Measurements from ENCODE around the gene TRIM17.
"Not testable (repeated sequence)": the region's sequence is repeated elsewhere in the genome, so short reads cannot be mapped to it uniquely, and the experiment has no call there.

Gene TRIM17

DNA sequence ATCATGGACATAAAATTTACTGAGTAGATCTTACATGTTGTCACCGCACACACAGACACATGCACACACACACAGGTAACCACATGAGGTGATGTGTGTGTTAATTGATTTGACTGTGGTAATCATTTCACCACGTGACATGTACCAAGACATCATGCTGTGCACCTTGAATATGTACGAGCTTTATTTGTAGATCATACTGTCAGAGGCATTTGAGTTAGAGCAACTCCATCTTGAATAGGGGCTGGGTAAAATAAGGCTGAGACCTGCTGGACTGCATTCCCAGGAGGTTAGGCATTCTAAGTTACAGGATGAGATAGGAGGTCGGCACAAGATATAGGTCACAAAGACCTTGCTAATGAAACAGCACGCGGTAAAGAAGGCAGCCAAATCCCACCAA is 31.7 kb upstream of the TRIM17 start:
- DNase-seq = no peak

GRCh38 chr1:228446852-228447251 is 30.2 kb upstream of the TRIM17 start:
- DNase-seq = no peak

DNA sequence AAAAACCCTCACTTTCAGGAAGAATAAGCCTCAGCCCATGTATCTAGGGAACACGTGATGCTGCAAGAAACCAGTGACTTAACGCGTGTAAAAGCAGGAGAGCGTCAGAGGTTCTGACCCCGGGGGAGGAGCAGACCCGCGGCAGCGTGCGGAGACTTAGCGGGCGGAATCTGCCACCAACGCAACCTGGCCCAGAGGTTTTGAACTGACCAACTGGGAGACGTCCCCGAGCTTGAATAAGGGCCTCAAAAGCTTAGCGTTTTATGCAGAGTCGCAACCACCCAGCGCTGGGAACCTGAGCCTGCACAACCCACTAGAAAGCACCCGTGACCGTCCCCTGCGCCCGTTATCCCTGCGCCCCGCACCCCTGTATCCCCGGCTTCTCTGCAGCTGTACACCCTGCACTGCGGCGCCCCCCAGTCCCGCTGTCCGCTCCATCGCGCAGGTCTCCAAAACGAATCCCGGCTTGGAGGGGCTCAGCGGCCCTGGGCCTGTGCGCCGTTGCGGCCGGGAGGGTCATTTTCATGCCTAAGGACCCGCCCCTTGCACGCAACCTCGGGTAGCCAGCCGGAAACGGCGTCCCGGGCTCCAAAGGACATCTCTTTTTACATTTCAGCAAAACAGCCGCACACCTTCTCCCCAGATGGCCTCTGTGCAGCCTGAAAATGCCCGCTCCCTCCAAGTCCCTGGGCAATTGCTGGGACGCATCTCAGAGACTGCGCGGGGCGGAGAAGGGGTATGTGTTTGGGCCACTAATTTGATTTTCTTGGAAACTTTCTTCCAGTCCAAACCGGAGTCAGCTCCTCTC is 29.4 kb upstream of the TRIM17 start:
- DNase-seq = no peak

DNA sequence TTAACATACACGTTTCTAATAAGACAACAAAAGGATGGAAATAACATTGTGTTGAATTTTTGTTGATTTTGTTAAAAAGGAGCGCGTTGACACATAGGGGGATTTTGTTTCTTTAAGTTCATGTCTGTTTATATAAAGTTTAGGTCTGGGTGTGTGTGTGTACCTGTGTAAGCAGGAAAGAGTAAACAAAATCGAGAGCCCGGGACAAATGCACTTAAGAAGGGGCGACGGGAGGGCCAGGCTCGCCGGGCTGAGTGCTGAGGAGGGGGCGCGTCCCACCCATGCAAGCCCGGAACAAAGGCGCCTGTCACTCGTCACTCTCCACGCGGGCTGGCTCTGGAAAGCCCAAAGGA is 28.8 kb upstream of the TRIM17 start:
- no peak for DNase-seq

GRCh38 chr1:228443395-228443794 is 26.7 kb upstream of the TRIM17 start:
- DNase-seq = no peak

DNA sequence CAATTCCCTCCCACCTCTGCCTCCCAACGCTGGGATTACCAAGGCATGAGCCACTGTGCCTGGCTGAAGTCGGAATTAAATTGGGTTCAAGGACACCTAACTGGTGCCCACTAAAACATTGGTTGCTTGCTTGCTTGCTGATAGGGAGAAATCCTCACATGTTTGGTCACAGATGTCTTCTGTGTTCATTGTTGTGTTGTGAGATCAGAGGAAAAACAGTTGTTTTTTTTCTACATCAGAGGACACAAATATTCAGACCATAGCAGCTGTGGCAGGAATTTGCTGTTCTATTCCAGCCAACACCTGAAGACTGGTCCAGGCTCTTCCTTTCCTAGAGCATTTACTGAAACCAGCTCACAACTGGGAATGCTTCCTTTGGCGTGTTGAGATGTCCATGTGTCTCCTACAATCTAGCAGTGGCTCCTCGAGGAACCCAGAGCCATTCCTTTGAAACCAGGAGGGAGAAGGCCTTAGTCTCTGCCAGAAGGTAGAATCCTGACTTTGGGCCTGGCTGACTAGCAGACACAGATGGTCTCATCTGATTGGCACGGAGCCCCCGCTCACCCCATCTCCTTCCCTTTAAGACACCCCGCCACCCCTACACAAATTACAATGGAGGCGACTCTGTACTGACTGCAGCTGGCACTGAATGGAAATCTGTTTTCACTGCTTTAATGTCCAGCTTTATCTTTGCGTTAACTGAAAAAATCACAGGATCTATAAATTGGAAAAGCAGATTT is 24.3 kb upstream of the TRIM17 start:
- no peak for DNase-seq

DNA sequence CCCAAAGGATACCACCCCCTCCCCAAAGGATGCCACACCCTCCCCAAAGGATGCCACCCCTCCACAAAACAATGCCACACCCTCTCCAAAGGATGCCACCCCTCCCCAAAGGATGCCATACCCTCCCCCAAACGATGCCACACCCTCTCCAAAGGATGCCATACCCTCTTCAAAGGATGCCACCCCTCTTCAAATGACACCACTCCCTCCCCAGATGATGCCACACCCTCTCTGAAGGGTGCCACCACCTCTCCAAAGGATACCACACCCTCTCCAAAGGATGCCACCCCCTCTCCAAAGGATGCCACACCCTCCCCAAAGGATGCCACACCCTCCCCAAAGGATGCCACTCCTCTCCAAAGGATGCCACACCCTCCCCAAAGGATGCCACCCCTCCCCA is 21.6 kb upstream of the TRIM17 start:
- DNase-seq = no peak

DNA sequence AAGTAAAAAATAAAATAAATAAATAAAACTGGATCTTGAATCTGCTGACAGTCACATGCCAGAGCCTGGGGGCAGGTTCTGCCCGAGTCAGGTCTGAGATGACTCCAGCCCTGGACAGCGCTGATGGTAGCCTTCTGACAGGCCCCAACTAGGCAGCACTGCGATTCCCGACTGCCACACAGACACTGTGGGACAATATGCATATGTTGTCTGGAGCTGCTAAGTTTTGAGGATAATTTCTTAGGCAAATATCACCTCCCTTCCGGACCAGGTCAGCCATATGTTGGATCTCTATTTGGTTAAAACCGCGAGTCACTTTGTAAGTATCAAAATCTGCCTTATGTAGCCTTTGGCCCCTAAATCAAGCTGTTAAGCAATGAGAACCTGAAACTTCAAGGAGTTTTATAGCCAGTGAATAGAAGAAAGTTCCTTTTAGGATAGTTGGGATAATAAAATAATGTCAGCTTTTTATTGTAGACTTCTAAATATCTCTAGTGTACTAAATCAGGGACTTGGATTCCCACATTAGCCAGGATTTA is 20.8 kb upstream of the TRIM17 start:
- DNase-seq = no peak

DNA sequence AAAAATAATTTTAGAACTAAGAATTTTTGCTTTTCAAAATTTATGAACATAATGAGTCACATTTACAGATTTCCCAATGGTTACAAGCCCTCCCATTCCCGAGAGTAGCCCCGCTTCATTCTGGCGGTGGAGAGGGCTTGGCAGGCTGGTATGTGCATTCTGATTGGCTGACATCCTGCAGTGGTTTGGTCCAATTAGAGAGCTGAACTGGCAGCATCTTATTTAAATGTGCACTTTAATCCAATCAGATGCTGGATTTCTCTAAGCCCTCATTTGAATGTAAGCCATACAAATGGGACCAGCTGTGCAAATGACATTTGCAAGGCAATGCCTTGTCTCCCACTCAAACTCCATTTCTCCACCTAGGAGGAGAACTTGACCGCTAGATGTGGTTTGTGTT is 18.0 kb upstream of the TRIM17 start:
- DNase-seq = no peak

DNA sequence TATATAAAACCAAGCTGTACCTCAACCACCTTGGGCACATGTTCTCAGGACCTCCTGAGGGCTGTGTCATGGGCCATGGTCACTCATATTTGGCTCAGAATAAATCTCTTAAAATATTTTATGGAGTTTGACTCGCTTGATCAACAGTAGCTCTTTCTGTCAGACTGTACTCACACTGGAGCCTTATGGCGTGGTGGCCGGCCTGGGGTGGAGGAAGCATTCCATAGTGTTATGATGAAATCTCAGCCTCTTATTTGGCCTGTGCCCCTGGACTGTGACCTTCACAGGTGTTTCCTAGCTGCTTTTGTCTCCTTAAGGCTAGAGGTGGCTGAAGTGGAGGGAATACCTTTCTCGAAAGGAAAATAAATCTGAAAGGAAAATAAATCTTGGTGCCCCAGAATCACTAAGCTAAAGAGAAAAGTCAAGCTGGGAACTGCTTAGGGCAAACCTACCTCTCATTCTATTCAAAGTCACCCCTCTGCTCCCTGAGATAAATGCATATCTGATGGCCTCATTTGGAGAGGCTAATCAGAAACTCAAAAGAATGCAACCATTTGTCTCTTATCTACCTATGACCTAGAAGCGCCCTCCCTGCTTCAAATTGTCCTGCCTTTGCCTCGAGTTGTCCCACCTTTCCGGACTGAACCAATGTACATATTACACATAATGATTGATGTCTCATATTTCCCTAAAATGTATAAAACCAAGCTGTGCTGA is 16.8 kb upstream of the TRIM17 start:
- DNase-seq = not testable (repeated sequence)

DNA sequence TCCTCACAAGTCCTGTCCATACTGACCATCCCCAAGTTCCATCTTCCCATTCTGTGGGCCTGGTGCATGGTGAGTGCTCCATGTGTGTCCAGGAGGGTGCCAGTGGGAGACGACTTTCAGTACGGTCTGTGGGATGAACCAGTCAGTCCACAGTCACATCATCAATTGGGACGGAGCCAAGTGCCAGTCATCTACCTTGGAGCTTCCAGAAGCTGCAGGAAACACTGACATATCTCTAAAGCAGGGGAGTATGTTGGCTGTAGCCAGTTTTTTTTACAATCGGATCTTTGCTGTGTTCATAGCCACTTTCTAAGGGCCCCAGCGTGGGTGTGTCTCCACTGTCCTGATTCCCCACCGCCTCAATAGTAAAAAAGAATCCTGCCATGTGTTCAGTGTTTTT is 13.6 kb upstream of the TRIM17 start:
- no peak for DNase-seq

DNA sequence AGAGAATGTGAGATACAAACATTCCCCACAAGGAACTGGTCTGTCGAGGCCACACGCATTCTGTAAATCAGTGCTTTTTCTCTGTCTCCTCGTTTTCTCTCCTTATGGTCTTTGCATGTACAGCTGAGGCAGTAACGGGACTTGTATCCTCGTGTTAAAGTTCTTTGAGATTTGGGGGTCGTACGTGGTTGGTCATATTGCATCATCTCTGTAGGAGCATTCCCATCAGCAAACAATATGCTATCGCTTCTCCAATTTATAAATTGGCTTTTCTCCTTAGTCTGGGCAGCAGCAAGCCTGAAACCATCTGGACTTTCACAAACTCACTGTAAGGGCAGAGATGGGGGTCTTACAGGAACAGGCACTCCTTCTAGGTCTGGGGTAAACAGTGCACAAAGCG is 13.0 kb upstream of the TRIM17 start:
- no peak for DNase-seq

DNA sequence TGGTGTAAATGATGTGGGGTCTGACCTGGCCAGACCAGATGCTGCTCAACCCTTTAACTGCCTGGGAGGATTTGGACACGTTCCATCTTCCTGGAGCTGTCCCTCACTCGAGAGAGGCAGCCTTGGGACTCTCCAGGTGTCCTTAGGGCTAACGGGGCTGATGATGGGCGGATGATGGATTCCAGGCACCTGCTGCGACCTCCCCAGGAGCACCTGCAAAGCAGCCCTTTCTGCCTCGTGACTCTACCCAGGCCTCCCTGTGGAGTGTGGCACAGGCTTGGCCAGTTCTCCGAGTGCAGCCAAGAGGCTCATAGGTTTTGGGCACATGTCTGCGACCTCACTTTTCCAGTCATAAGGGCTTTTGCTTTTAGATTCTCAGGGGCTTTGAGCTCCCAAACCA is 12.3 kb upstream of the TRIM17 start:
- DNase-seq = no peak

DNA sequence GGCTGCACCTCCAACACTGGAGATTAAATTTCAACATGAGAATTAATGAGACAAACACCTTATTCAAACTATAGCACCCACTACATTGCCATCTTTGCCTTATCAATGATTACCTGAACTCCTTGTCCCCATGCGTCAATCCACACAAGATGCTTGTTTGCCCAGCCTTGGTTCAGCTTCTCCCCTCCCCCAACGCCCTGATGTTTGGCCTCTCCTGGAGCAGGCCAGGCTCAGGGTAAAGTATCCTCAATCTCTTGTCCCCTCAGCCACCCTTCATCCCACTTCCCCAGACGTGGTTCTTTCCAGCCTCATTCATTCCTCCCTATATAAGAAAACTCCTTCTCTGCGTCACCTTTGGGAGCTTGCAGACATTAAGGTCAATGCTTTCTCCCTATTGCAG is 11.8 kb upstream of the TRIM17 start:
- DNase-seq = no peak

DNA sequence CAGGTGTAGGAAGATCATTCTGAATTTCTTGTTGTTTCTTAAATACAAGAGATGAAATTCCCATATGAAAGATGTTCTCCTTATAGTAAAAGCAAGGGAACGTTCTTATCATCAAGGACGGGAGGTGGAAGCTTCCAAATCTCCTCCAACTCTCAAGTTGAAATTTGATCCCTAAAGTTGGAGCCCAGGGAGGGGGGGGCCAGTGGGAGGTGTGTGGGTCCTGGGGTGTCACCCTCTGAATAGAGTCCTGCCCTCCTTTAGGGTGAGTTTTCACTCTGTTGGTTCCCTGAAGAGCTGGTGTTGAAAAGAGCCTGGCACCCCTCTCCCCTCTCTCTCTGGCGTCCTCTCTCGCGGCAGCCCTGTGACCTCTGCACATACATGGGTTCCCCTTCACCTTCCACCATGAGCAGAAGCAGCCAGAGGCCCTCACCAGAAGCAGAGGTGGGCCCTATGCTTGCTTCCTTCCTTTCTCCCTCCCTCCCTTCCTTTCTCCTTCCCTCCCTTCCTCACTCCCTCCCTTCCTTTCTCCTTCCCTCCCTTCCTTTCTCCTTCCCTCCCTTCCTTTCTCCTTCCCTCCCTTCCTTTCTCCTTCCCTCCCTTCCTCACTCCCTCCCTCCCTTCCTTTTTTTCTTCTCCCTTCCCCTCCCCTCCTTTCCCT is 10.0 kb upstream of the TRIM17 start:
- no peak for DNase-seq

GRCh38 chr1:228424685-228425660 is 8.3 kb upstream of the TRIM17 start:
- DNase-seq = no peak

GRCh38 chr1:228423404-228424053 is 6.9 kb upstream of the TRIM17 start:
- no peak for DNase-seq

DNA sequence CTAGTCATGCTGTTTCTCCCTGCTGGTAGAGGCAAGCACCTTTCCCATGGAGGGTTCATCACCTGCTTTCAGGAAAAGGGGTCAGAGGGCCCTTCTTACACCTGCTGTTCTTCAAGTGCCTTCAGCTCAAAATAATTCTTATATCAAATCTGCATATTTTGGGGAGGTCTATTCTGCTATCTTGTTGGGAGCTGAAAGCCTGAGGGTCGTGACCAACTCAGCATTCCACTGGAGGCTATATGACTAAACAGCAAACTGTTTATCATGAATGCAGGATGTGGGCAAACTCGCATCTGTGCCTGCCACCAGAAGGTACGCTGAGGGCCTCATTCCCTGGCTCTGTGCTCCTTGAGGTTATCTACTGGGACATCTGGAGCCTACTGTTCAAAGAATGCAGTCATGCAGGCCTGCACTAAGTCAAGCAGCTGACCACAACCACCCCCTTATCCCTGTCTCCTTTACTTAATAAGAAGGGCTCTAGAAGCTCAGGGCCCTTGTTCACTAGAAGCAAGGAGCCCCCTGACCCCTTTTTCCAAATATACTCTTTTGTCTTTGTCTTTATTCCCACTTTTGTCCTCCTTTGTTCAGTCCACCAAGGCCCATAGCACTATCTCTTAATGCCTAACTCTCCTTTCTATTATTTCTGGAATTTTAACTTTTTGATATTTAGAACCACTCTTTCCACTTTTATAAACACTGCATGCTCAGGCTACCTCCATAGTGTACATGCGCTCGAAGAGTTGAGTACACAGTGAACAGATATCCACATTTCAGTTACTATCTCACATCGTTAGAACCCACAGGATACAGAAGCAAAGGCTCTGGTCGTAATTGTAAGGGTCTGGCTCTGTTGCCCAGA is 4.5 kb upstream of the TRIM17 start:
- DNase-seq = no peak

DNA sequence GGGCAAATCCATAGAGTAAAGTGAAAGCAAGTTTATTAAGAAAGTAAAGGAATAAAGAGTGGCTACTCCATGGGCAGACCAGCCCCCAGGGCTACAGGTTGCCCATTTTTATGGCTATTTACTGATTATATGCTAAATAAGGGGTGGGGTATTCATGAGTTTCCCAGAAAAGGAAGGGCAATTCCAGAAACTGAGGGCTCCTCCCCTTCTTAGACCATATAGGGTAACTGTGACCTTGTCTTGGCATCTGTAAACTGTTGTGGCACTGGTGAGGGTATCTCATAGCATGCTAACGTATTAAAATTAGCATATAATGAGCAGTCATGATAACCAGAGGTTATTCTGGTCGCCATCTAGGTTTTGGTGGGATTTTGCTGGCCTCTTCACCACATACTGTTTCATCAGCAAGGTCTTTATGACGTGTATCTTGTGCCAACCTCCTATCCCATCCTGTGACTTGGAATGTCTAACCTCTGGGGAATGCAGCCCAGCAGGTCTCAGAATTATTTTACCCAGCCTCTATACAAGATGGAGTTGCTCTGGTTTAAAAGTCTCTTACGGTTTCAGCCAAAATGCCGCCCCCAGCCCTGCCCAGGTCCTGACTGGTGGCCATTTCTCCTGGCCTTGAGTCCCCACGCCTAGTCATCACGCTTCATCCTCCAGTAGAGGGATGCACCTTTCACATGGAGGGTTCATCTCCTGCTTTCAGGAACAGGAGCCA is 982 bp upstream of the TRIM17 start:
- DNase-seq = no peak

GRCh38 chr1:228417061-228417460 is 400 bp upstream of the TRIM17 start:
- DNase-seq = no peak

Measured in NCI-H774 (cell line).